IMR-90 (cell line): ENCODE results near the gene SEC24D. TPM values are rescaled to one million over a fixed set of nuclear protein-coding genes. Genes with fewer than 3 reads are reported as not detected.

Experiments used
- ATAC-seq: fragments of 200-7000 bp; cut with Tn5 transposase; 2 replicates; pipeline ENCODE4 v1.9.1; 2020; ENCODE audit warnings: low read depth, mild to moderate bottlenecking, moderate library complexity
- BruUV-seq: library from RNA; stranded (reverse); fragments of 400-500 nt; replicated peaks from 2 replicates; lab custom pipeline; 2021; lab: Mats Ljungman, UMichigan
- CTCF ChIA-PET: fragments of 300-600 bp; formaldehyde crosslinking; extraction: SDS; loops from one replicate; lab custom pipeline; 2021; ENCODE audit warnings: antibody characterized with exemption; lab: Yijun Ruan, JAX
- POLR2A ChIA-PET: fragments of 300-600 bp; sonication (Branson Sonifier 250); formaldehyde crosslinking; loops from one replicate; lab custom pipeline; 2022; ENCODE audit warnings: antibody characterized with exemption; ENCODE audit not compliant: unreplicated experiment; lab: Charles Lee
- DNase-seq: peaks from one replicate; pipeline ENCODE4 v3.0.0; 2013
- H2AFZ ChIP-seq: replicated peaks from 2 replicates; pipeline ENCODE3; 2013; ENCODE audit warnings: low read length, mild to moderate bottlenecking; ENCODE audit not compliant: poor library complexity
- H2AK5ac ChIP-seq: 2 replicates; pipeline ENCODE4 v1.6.1; 2013; ENCODE audit warnings: low read depth, low read length, inconsistent platforms
- H2AK9ac ChIP-seq: replicated peaks from 2 replicates; pipeline ENCODE3; 2013; ENCODE audit warnings: mild to moderate bottlenecking, low read depth, low read length, moderate library complexity; ENCODE audit not compliant: poor library complexity
- H2BK120ac ChIP-seq: 2 replicates; pipeline ENCODE4 v1.6.1; 2013; ENCODE audit warnings: low read depth, low read length, inconsistent platforms
- H2BK15ac ChIP-seq: 3 replicates; pipeline ENCODE4 v1.6.1; 2013; ENCODE audit warnings: low read depth, low read length, inconsistent platforms
- H2BK20ac ChIP-seq: 2 replicates; pipeline ENCODE4 v1.6.1; 2013; ENCODE audit warnings: low read depth, mild to moderate bottlenecking, inconsistent platforms, low read length, moderate library complexity
- H2BK5ac ChIP-seq: 2 replicates; pipeline ENCODE4 v1.6.1; 2013; ENCODE audit warnings: mild to moderate bottlenecking, low read depth, low read length, inconsistent platforms; ENCODE audit not compliant: poor library complexity, severe bottlenecking
- H3K14ac ChIP-seq: replicated peaks from 2 replicates; pipeline ENCODE4 v1.6.1; 2013; ENCODE audit warnings: low read depth, low read length, inconsistent platforms
- H3K18ac ChIP-seq: 2 replicates; pipeline ENCODE4 v1.6.1; 2013; ENCODE audit warnings: low read depth, low read length, control low read depth
- H3K23ac ChIP-seq: 2 replicates; pipeline ENCODE4 v1.6.1; 2013; ENCODE audit warnings: low read depth, low read length, inconsistent platforms
- H3K27ac ChIP-seq: 2 replicates; pipeline ENCODE4 v1.5.1; 2013; ENCODE audit warnings: mild to moderate bottlenecking, control low read depth, low read length; ENCODE audit not compliant: insufficient read depth
- H3K27me3 ChIP-seq: 2 replicates; pipeline ENCODE4 v1.6.1; 2013; ENCODE audit warnings: low read length; ENCODE audit not compliant: control insufficient read depth, insufficient read depth
- H3K36me3 ChIP-seq: 2 replicates; pipeline ENCODE4 v1.6.1; 2013; ENCODE audit warnings: low read length, mixed read lengths; ENCODE audit not compliant: control insufficient read depth, insufficient read depth
- H3K4ac ChIP-seq: 2 replicates; pipeline ENCODE4 v1.6.1; 2013; ENCODE audit warnings: low read depth, low read length, inconsistent platforms
- H3K4me1 ChIP-seq: 2 replicates; pipeline ENCODE4 v1.6.1; 2013; ENCODE audit warnings: low read length, mixed read lengths; ENCODE audit not compliant: control insufficient read depth, insufficient read depth
- H3K4me2 ChIP-seq: 2 replicates; pipeline ENCODE4 v1.6.1; 2013; ENCODE audit warnings: low read depth, mild to moderate bottlenecking, control low read depth, low read length, moderate library complexity
- H3K4me3 ChIP-seq: 2 replicates; pipeline ENCODE4 v1.5.1; 2013; ENCODE audit warnings: low read depth, mild to moderate bottlenecking, control low read depth, low read length, moderate library complexity; ENCODE audit not compliant: insufficient read depth
- H3K56ac ChIP-seq: 2 replicates; pipeline ENCODE4 v1.6.1; 2013; ENCODE audit warnings: low read length, inconsistent platforms; ENCODE audit not compliant: insufficient read depth; ENCODE audit errors: extremely low read depth
- H3K79me1 ChIP-seq, 2 experiments: 2 replicates each; pipeline ENCODE4 v1.6.1; 2013; ENCODE audit warnings: low read length in 2 of 2, inconsistent platforms in 1 of 2, low read depth in 1 of 2
- H3K9ac ChIP-seq: 2 replicates; pipeline ENCODE4 v1.6.1; 2013; ENCODE audit warnings: low read depth, low read length, control low read depth
- H3K9me1 ChIP-seq: 2 replicates; pipeline ENCODE4 v1.6.1; 2013; ENCODE audit warnings: low read length, inconsistent platforms; ENCODE audit not compliant: insufficient read depth
- H3K9me3 ChIP-seq: 2 replicates; pipeline ENCODE4 v1.6.1; 2013; ENCODE audit warnings: low read length; ENCODE audit not compliant: control insufficient read depth, insufficient read depth
- H4K20me1 ChIP-seq: 2 replicates; pipeline ENCODE4 v1.6.1; 2013; ENCODE audit warnings: low read length, inconsistent platforms; ENCODE audit not compliant: insufficient read depth
- H4K5ac ChIP-seq: 2 replicates; pipeline ENCODE4 v1.6.1; 2013; ENCODE audit warnings: mild to moderate bottlenecking, low read depth, low read length, control low read depth
- H4K8ac ChIP-seq, 2 experiments: 2 replicates each; pipeline ENCODE4 v1.6.1; 2013; ENCODE audit warnings: low read depth in 2 of 2, low read length in 2 of 2, control low read depth in 1 of 2, inconsistent platforms in 1 of 2
- H4K91ac ChIP-seq: 2 replicates; pipeline ENCODE4 v1.6.1; 2013; ENCODE audit warnings: low read depth, low read length, inconsistent platforms; ENCODE audit not compliant: insufficient read depth
- CEBPB ChIP-seq: IDR thresholded peaks from 2 replicates; pipeline ENCODE4 v1.6.1; 2012; ENCODE audit warnings: low read depth, low read length, improper control_type of control experiment
- RAD21 ChIP-seq: IDR thresholded peaks from 2 replicates; pipeline ENCODE4 v1.6.1; 2012; ENCODE audit warnings: low read length, improper control_type of control experiment
- dilution Hi-C: fragments of 300-500 bp; cut with HindIII; formaldehyde crosslinking; loops from one replicate; pipeline ENCODE4 v1.14.3; 2018; ENCODE audit warnings: low sequenced_read_pairs; ENCODE audit not compliant: unreplicated experiment
- in situ Hi-C: fragments of 300-500 bp; cut with MboI; formaldehyde crosslinking; loops from 3 replicates; pipeline ENCODE4 v1.14.3; 2019; ENCODE audit warnings: low sequenced_read_pairs, inconsistent platforms, mixed read lengths
- intact Hi-C: fragments of 100-400 bp; cut with micrococcal nuclease; formaldehyde crosslinking; loops from 2 replicates; pipeline ENCODE4 v1.10.0; 2022
- polyA plus RNA-seq, 3 experiments: library from polyadenylated mRNA; depleted of rRNA; stranded (reverse); fragments of >200 nt; gene quantifications; 2 replicates each; pipeline ENCODE4 v1.2.3, GENCODE V29; 2012; ENCODE audit warnings: low replicate concordance in 1 of 3
- total RNA-seq: library from RNA; depleted of rRNA; stranded (reverse); fragments of >200 nt; gene quantifications from 2 replicates; pipeline ENCODE4 v1.2.3, GENCODE V29; 2012
- TF ChIP-seq, protein P1 (sequence below): conservative IDR thresholded peaks from 2 replicates; pipeline ENCODE4 v1.5.1; 2012; ENCODE audit warnings: mild to moderate bottlenecking, low read depth, low read length, improper control_type of control experiment
- TF ChIP-seq, protein P2 (sequence below): fragments of 150-350 bp; IDR thresholded peaks from 2 replicates; pipeline ENCODE4 v1.6.1; 2016; ENCODE audit warnings: low read depth, mild to moderate bottlenecking, low read length, moderate library complexity, borderline replicate concordance

SEC24D gene
- total and polyA plus RNA-seq, 2 of the 4 experiments (the other 2 are of a cell fraction): 93.2 to 111 TPM

DNA sequence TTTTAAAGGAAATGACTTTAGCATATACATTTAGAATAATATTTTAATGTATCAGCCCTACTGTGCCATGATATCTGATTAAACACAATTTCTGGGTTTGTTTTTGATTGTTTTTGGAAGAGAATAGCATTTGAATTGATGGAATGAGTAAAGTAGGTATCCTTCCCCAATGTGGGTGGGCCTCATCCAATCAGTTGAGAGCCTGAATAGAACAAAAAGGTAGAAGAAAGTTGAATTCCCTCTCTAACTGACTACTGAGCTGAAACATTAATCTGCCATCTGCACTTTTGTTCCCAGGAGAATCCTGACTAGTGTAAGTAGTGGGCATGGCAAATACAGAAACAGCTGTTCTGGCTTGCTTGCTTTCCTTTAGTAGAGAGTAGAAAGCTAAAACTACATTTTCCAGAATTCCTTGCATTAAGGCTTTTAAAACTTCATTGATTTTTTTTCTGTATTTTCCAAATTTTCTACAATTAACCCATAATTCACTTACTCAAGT is 9.7 kb upstream of the SEC24D start:
- Histone ChIP-seq H3K4ac (no peak overlapping the region), H3K27ac (no peak overlapping the region), H2BK20ac (no peak overlapping the region), H2AFZ (no peak overlapping the region), H3K4me1 (peaks cover 5% of the 10 kb centered on the region; the same call in 1 of the 2 replicates), H2BK120ac (no peak overlapping the region), H3K18ac (no peak overlapping the region), H2AK5ac (no peak overlapping the region), H2AK9ac (no peak overlapping the region), H3K4me3 (no peak overlapping the region), H4K5ac (no peak overlapping the region), H3K56ac (no peak overlapping the region), H4K91ac (no peak overlapping the region), H3K23ac (no peak overlapping the region), H3K9ac (no peak overlapping the region), H3K79me1 (0 out of 4 replicates have a peak, but pooled peaks cover 0 to 5% of the 10 kb centered on the region in 2 experiments), H2BK5ac (no peak overlapping the region), H3K9me1 (0 out of 2 replicates have a peak, but pooled peaks cover 5% of the 10 kb centered on the region), H4K20me1 (no peaks in the 10 kb centered on the region), H3K14ac (no peak overlapping the region), H3K36me3 (no peaks in the 10 kb centered on the region), H4K8ac (no peak overlapping the region), H3K4me2 (no peak overlapping the region), H3K9me3 (no peaks in the 10 kb centered on the region), H3K27me3 (no peaks in the 10 kb centered on the region), H2BK15ac (no peak overlapping the region)
- ATAC-seq (no peak), DNase-seq (no peak)
- dilution Hi-C loops: no loop called here
- no TSS peak for BruUV-seq
- in situ Hi-C loops: no loop called here
- intact Hi-C loops: no loop called here
- POLR2A ChIA-PET: no interaction called here
- CTCF ChIA-PET: no interaction called here
- TF ChIP-seq, protein P1, sequence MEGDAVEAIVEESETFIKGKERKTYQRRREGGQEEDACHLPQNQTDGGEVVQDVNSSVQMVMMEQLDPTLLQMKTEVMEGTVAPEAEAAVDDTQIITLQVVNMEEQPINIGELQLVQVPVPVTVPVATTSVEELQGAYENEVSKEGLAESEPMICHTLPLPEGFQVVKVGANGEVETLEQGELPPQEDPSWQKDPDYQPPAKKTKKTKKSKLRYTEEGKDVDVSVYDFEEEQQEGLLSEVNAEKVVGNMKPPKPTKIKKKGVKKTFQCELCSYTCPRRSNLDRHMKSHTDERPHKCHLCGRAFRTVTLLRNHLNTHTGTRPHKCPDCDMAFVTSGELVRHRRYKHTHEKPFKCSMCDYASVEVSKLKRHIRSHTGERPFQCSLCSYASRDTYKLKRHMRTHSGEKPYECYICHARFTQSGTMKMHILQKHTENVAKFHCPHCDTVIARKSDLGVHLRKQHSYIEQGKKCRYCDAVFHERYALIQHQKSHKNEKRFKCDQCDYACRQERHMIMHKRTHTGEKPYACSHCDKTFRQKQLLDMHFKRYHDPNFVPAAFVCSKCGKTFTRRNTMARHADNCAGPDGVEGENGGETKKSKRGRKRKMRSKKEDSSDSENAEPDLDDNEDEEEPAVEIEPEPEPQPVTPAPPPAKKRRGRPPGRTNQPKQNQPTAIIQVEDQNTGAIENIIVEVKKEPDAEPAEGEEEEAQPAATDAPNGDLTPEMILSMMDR: no peak
- TF ChIP-seq, protein P2, sequence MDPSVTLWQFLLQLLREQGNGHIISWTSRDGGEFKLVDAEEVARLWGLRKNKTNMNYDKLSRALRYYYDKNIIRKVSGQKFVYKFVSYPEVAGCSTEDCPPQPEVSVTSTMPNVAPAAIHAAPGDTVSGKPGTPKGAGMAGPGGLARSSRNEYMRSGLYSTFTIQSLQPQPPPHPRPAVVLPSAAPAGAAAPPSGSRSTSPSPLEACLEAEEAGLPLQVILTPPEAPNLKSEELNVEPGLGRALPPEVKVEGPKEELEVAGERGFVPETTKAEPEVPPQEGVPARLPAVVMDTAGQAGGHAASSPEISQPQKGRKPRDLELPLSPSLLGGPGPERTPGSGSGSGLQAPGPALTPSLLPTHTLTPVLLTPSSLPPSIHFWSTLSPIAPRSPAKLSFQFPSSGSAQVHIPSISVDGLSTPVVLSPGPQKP: no peak
- no peak for TF ChIP-seq RAD21
- TF ChIP-seq CEBPB: no peak
